Measurements from ENCODE around the gene FRMD4B.

GRCh38 chr3:69352305-69353087, 33.4 kb downstream of the FRMD4B start:
- TF ChIP-seq CTCF (IDR thresholded peaks at IDR 0.05) (no peak), POLR2A (IDR thresholded peaks at IDR 0.05) (no peak), POLR2AphosphoS5 (IDR thresholded peaks at IDR 0.05) (no peak)
